A549 (cell line): ENCODE results near the gene BCL2L11. TPM values are rescaled to one million over a fixed set of nuclear protein-coding genes. Genes with fewer than 3 reads are reported as not detected.

Experiments
- ATAC-seq, 2 experiments: fragments of 200-7000 bp in 1 of 2; fragments of >200 bp in 1 of 2; cut with Nextera tagmentation in 1 of 2; cut with Tn5 transposase in 1 of 2; 3 replicates each; pipeline versions ENCODE4 v1.8.0 to v1.9.1; 2018 to 2020; ENCODE audit warnings: mild to moderate bottlenecking in 1 of 2, moderate library complexity in 1 of 2
- CTCF ChIA-PET: fragments of 300-600 bp; sonication (Branson Sonifier 250); formaldehyde crosslinking; extraction: SDS; loops from one replicate; lab custom pipeline; 2021; ENCODE audit warnings: antibody characterized with exemption, inconsistent platforms; lab: Yijun Ruan, JAX
- POLR2A ChIA-PET: fragments of 350-600 bp; formaldehyde crosslinking; extraction: SDS; loops from one replicate; lab custom pipeline; 2021; ENCODE audit warnings: antibody characterized with exemption, inconsistent platforms; lab: Yijun Ruan, JAX
- DNase-seq, 2 experiments: peaks; one replicate each; pipeline versions ENCODE4 v3.0.0 to v3.0.0-alpha.2; 2011 to 2016; ENCODE audit warnings: low read depth in 1 of 2, low spot score in 1 of 2
- FAIRE-seq: peaks from 2 replicates; lab custom pipeline; 2011; peaks lifted over from hg19 to GRCh38; lab: Jason Lieb, UNC
- H3K27ac ChIP-seq, 2 experiments: fragments of >200 bp; sonication (Bioruptor Twin); formaldehyde crosslinking; 3 replicates each; pipeline ENCODE4 v1.5.1; 2016 to 2017
- H3K4me1 ChIP-seq: fragments of >200 bp; sonication (Bioruptor Twin); formaldehyde crosslinking; 3 replicates; pipeline ENCODE4 v1.6.1; 2016
- H3K4me2 ChIP-seq: fragments of >200 bp; sonication (Bioruptor Twin); formaldehyde crosslinking; 3 replicates; pipeline ENCODE4 v1.6.1; 2016
- H3K4me3 ChIP-seq: fragments of >200 bp; sonication (Bioruptor Twin); formaldehyde crosslinking; 3 replicates; pipeline ENCODE4 v1.5.1; 2016
- H3K9me3 ChIP-seq: fragments of >200 bp; sonication (Bioruptor Twin); formaldehyde crosslinking; 3 replicates; pipeline ENCODE4 v1.6.1; 2016
- CBX2 ChIP-seq: fragments of 200-600 bp; sonication (generic); IDR thresholded peaks from 2 replicates; pipeline ENCODE4 v1.6.1; 2016; ENCODE audit warnings: low read depth, mild to moderate bottlenecking, borderline replicate concordance
- CBX8 ChIP-seq: fragments of 200-600 bp; sonication (generic); IDR thresholded peaks from 2 replicates; pipeline ENCODE4 v1.6.1; 2016
- CHD2 ChIP-seq: fragments of 150-350 bp; IDR thresholded peaks from 2 replicates; pipeline ENCODE4 v1.6.1; 2014; ENCODE audit warnings: low read length; ENCODE audit not compliant: partially characterized antibody
- EHMT2 ChIP-seq: fragments of 200-600 bp; sonication (generic); IDR thresholded peaks from 2 replicates; pipeline ENCODE4 v1.6.1; 2016; ENCODE audit warnings: antibody characterized with exemption, low read depth, mild to moderate bottlenecking, moderate library complexity
- EP300 ChIP-seq, 2 experiments: fragments of >200 bp; sonication (Bioruptor Twin); formaldehyde crosslinking; IDR thresholded peaks; 2 replicates in 1 of 2; 3 replicates in 1 of 2; pipeline ENCODE4 v1.6.1; 2016 to 2017
- ESRRA ChIP-seq: fragments of 150-350 bp; IDR thresholded peaks from 2 replicates; pipeline ENCODE4 v1.6.1; 2014; ENCODE audit warnings: mild to moderate bottlenecking, low read length, borderline replicate concordance
- FOSB ChIP-seq: fragments of 250-450 bp; sonication (Bioruptor Pico); IDR thresholded peaks from 2 replicates; pipeline ENCODE4 v1.5.0; 2020; ENCODE audit warnings: mild to moderate bottlenecking, moderate library complexity
- FOSL2 ChIP-seq, 2 experiments: fragments of 450-650 bp in 1 of 2; fragments of >200 bp in 1 of 2; sonication (Bioruptor Twin) in 1 of 2; formaldehyde crosslinking; IDR thresholded peaks; 2 replicates each; pipeline versions ENCODE4 v1.5.0 to v1.6.1; 2016 to 2020; ENCODE audit warnings: mild to moderate bottlenecking in 1 of 2, moderate library complexity in 1 of 2
- GATA3 ChIP-seq: IDR thresholded peaks from 2 replicates; pipeline ENCODE4 v1.6.1; 2012; ENCODE audit warnings: borderline replicate concordance
- JUN ChIP-seq, 2 experiments: fragments of >200 bp; sonication (Bioruptor Twin); formaldehyde crosslinking; IDR thresholded peaks; 2 replicates in 1 of 2; 3 replicates in 1 of 2; pipeline ENCODE4 v1.6.1; 2016 to 2017
- MAZ ChIP-seq: fragments of 150-350 bp; IDR thresholded peaks from 2 replicates; pipeline ENCODE4 v1.6.1; 2014; ENCODE audit warnings: antibody characterized with exemption, low read depth, low read length, borderline replicate concordance
- NPAS2 ChIP-seq: fragments of 250-450 bp; sonication (Bioruptor Pico); IDR thresholded peaks from 2 replicates; pipeline ENCODE4 v1.8.0; 2022; ENCODE audit warnings: mild to moderate bottlenecking, moderate library complexity, borderline replicate concordance
- NR3C1 ChIP-seq: fragments of >200 bp; sonication (Bioruptor Twin); formaldehyde crosslinking; IDR thresholded peaks from 3 replicates; pipeline ENCODE4 v1.6.1; 2017
- PHF8 ChIP-seq: fragments of 200-600 bp; sonication (generic); IDR thresholded peaks from 2 replicates; pipeline ENCODE4 v1.6.1; 2016; ENCODE audit warnings: low read depth, mild to moderate bottlenecking, antibody characterized with exemption, moderate library complexity, borderline replicate concordance
- POLR2AphosphoS2 ChIP-seq: conservative IDR thresholded peaks from 2 replicates; pipeline ENCODE4 v1.6.1; 2012; ENCODE audit warnings: low read length, improper control_type of control experiment, inconsistent platforms
- RARB ChIP-seq: fragments of 250-450 bp; sonication (Bioruptor Pico); IDR thresholded peaks from 2 replicates; pipeline ENCODE4 v1.8.0; 2021; ENCODE audit warnings: mild to moderate bottlenecking, moderate library complexity
- SMC3 ChIP-seq: fragments of >200 bp; sonication (Bioruptor Twin); formaldehyde crosslinking; IDR thresholded peaks from 3 replicates; pipeline ENCODE4 v1.6.1; 2018; ENCODE audit warnings: inconsistent platforms
- SREBF2 ChIP-seq: fragments of 450-650 bp; IDR thresholded peaks from 2 replicates; pipeline ENCODE4 v1.6.1; 2014; ENCODE audit warnings: mild to moderate bottlenecking, moderate library complexity
- TP53 ChIP-seq: fragments of 250-450 bp; sonication (Bioruptor Pico); IDR thresholded peaks from 2 replicates; pipeline ENCODE4 v1.5.0; 2021; ENCODE audit warnings: mild to moderate bottlenecking, moderate library complexity
- ZC3H11A ChIP-seq: fragments of 450-650 bp; IDR thresholded peaks from 2 replicates; pipeline ENCODE4 v1.6.1; 2014; ENCODE audit warnings: antibody characterized with exemption, mild to moderate bottlenecking
- ZFP36 ChIP-seq: fragments of 450-650 bp; IDR thresholded peaks from 2 replicates; pipeline ENCODE4 v1.6.1; 2014; ENCODE audit warnings: borderline replicate concordance; ENCODE audit not compliant: partially characterized antibody
- ZSCAN20 ChIP-seq: fragments of 250-450 bp; sonication (Bioruptor Pico); IDR thresholded peaks from 2 replicates; pipeline ENCODE4 v1.8.0; 2022; ENCODE audit warnings: mild to moderate bottlenecking, moderate library complexity
- WGBS: methylation state at CpG from one replicate; pipeline ENCODE4 v1.1.6; 2017; ENCODE audit errors: missing lambda C conversion rate; 5-methylcytosine and 5-hydroxymethylcytosine counted together
- polyA plus RNA-seq, 4 experiments: library from polyadenylated mRNA; depleted of rRNA in 3 of 4; stranded (reverse); fragments of >200 nt; fragmentation: RNase III in 1 of 4; extraction: RNeasy Plus Mini Kit Qiagen cat#74134 plus additional on column Dnase treatment in 1 of 4; gene quantifications; 2 replicates in 3 of 4; 3 replicates in 1 of 4; pipeline ENCODE4 v1.2.3, GENCODE V29; 2011 to 2017
- TF ChIP-seq, protein P1 (sequence below): fragments of >200 bp; sonication (Bioruptor Twin); formaldehyde crosslinking; IDR thresholded peaks from 3 replicates; pipeline ENCODE4 v1.6.1; 2016
- TF ChIP-seq, protein P2 (sequence below): IDR thresholded peaks from 2 replicates; pipeline ENCODE4 v1.6.1; 2012; ENCODE audit warnings: low read depth, borderline replicate concordance
- TF ChIP-seq, protein P3 (sequence below): fragments of >200 bp; sonication (Bioruptor Twin); formaldehyde crosslinking; IDR thresholded peaks from 2 replicates; pipeline ENCODE4 v1.6.1; 2016
- TF ChIP-seq, protein P4 (sequence below): fragments of 150-350 bp; IDR thresholded peaks from 2 replicates; pipeline ENCODE4 v1.6.1; 2014; ENCODE audit warnings: low read depth, mild to moderate bottlenecking, low read length
- TF ChIP-seq, protein P5 (sequence below): fragments of >200 bp; sonication (Bioruptor Twin); formaldehyde crosslinking; IDR thresholded peaks from 3 replicates; pipeline ENCODE4 v1.5.1; 2016
- TF ChIP-seq, protein P6 (sequence below): fragments of 250-450 bp; sonication (Bioruptor Pico); IDR thresholded peaks from 2 replicates; pipeline ENCODE4 v1.5.0; 2021; ENCODE audit warnings: mild to moderate bottlenecking, moderate library complexity, borderline replicate concordance

The BCL2L11 gene
- polyA plus RNA-seq, 2 of the 4 experiments (the other 2 are of a cell fraction) = 7.4 to 14.5 TPM

DNA sequence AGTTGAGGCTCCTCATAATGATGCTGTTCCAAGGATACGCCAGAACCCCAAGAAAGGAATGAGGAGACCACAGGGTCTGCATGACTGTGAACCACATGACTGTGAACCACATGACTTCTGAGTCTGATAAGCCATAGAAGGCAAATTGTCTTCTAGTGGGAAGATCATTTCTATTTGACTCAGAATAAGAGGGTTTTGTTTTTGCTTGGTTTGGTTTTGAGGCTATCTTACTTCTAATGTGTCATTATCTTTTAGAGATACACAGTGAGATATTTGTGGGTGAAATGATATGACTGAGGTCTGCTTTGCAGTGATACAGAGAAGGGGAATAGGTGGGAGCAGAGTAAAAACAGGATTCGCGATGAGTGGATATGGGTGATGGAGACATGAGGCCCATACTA, 28.9 kb upstream of the BCL2L11 start:
- Histone ChIP-seq H3K4me3 (no peak overlapping the region), H3K4me2 (no peak overlapping the region), H3K27ac (no peak overlapping the region), H3K9me3 (no peaks in the 10 kb centered on the region), H3K4me1 (no peaks in the 10 kb centered on the region)
- 85% methylated on average over 3 of the region's 3 CpGs for WGBS
- POLR2A ChIA-PET = no interaction called here
- no peak for FAIRE-seq
- DNase-seq = no peak
- CTCF ChIA-PET = interaction anchor here (0.6 kb wide), 1 partner anchor 280 kb away, joined by 3 read pairs; no protein-coding TSS in a partner anchor
- no peak for ATAC-seq
- TF ChIP-seq NPAS2 (no peak), POLR2AphosphoS2 (no peak), ZSCAN20 (CRISPR knock-in tag) (no peak), SREBF2 (no peak), MAZ (no peak), RARB (CRISPR knock-in tag) (no peak), EP300 (IDR thresholded peaks at IDR 0.05) (no peak), FOSL2 (IDR thresholded peaks at IDR 0.05) (no peak), FOSL2 (CRISPR knock-in tag; IDR thresholded peaks at IDR 0.05) (no peak), EHMT2 (no peak), FOSB (CRISPR knock-in tag) (no peak), CHD2 (no peak)
- TF ChIP-seq, protein P1, sequence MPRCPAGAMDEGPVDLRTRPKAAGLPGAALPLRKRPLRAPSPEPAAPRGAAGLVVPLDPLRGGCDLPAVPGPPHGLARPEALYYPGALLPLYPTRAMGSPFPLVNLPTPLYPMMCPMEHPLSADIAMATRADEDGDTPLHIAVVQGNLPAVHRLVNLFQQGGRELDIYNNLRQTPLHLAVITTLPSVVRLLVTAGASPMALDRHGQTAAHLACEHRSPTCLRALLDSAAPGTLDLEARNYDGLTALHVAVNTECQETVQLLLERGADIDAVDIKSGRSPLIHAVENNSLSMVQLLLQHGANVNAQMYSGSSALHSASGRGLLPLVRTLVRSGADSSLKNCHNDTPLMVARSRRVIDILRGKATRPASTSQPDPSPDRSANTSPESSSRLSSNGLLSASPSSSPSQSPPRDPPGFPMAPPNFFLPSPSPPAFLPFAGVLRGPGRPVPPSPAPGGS = no peak
- TF ChIP-seq, protein P2, sequence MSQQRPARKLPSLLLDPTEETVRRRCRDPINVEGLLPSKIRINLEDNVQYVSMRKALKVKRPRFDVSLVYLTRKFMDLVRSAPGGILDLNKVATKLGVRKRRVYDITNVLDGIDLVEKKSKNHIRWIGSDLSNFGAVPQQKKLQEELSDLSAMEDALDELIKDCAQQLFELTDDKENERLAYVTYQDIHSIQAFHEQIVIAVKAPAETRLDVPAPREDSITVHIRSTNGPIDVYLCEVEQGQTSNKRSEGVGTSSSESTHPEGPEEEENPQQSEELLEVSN = no peak
- TF ChIP-seq, protein P3, sequence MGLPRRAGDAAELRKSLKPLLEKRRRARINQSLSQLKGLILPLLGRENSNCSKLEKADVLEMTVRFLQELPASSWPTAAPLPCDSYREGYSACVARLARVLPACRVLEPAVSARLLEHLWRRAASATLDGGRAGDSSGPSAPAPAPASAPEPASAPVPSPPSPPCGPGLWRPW = no peak

DNA sequence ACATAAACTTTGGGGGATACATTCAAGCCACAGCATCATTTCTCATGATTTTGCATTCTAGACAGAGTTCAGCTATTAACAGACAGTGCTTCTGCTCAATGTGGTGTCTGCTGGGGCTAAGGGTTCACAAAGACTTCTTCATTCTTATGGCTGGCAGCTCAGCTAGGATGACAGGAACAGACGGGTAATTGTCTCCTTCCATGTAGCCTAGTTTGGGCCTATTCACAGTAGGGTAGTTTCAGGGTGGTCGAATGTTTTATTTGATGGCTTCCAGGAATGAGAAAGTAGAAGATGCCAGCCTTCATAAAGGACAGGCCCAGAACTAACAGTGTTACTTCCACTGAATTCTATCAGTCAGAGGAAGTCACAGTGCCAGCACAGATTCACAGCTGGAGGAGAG, 26.0 kb upstream of the BCL2L11 start:
- DNase-seq (no peak), ATAC-seq (no peak), FAIRE-seq (no peak)
- no peak for TF ChIP-seq ZFP36
- TF ChIP-seq FOSL2 (IDR thresholded peaks at IDR 0.05) = no peak
- TF ChIP-seq FOSL2 (CRISPR knock-in tag; IDR thresholded peaks at IDR 0.05) = no peak
- no peak for TF ChIP-seq PHF8
- no peak for TF ChIP-seq ZC3H11A
- no peak for TF ChIP-seq GATA3
- TF ChIP-seq TP53 (CRISPR knock-in tag) = no peak
- TF ChIP-seq SMC3 = no peak
- TF ChIP-seq, protein P4, sequence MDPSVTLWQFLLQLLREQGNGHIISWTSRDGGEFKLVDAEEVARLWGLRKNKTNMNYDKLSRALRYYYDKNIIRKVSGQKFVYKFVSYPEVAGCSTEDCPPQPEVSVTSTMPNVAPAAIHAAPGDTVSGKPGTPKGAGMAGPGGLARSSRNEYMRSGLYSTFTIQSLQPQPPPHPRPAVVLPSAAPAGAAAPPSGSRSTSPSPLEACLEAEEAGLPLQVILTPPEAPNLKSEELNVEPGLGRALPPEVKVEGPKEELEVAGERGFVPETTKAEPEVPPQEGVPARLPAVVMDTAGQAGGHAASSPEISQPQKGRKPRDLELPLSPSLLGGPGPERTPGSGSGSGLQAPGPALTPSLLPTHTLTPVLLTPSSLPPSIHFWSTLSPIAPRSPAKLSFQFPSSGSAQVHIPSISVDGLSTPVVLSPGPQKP = no peak
- TF ChIP-seq RARB (CRISPR knock-in tag) = no peak
- TF ChIP-seq CBX2 = no peak
- no peak for TF ChIP-seq SREBF2
- TF ChIP-seq NR3C1 = no peak
- no peak for TF ChIP-seq CBX8
- no peak for TF ChIP-seq JUN (IDR thresholded peaks at IDR 0.05)
- TF ChIP-seq EP300 (IDR thresholded peaks at IDR 0.05) = no peak
- TF ChIP-seq, protein P5, sequence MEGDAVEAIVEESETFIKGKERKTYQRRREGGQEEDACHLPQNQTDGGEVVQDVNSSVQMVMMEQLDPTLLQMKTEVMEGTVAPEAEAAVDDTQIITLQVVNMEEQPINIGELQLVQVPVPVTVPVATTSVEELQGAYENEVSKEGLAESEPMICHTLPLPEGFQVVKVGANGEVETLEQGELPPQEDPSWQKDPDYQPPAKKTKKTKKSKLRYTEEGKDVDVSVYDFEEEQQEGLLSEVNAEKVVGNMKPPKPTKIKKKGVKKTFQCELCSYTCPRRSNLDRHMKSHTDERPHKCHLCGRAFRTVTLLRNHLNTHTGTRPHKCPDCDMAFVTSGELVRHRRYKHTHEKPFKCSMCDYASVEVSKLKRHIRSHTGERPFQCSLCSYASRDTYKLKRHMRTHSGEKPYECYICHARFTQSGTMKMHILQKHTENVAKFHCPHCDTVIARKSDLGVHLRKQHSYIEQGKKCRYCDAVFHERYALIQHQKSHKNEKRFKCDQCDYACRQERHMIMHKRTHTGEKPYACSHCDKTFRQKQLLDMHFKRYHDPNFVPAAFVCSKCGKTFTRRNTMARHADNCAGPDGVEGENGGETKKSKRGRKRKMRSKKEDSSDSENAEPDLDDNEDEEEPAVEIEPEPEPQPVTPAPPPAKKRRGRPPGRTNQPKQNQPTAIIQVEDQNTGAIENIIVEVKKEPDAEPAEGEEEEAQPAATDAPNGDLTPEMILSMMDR = no peak
- no peak for TF ChIP-seq ESRRA
- TF ChIP-seq, protein P6, sequence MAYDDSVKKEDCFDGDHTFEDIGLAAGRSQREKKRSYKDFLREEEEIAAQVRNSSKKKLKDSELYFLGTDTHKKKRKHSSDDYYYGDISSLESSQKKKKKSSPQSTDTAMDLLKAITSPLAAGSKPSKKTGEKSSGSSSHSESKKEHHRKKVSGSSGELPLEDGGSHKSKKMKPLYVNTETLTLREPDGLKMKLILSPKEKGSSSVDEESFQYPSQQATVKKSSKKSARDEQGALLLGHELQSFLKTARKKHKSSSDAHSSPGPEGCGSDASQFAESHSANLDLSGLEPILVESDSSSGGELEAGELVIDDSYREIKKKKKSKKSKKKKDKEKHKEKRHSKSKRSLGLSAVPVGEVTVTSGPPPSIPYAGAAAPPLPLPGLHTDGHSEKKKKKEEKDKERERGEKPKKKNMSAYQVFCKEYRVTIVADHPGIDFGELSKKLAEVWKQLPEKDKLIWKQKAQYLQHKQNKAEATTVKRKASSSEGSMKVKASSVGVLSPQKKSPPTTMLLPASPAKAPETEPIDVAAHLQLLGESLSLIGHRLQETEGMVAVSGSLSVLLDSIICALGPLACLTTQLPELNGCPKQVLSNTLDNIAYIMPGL (CRISPR knock-in tag) = no peak
- H3K4me2 ChIP-seq = no peak overlapping the region
- no peak overlapping the region for H3K27ac ChIP-seq
- no peaks in the 10 kb centered on the region for H3K4me1 ChIP-seq
- ChIA-PET CTCF (interaction anchor here (0.5 kb wide), 1 partner anchor 757 kb away, joined by 3 read pairs; no protein-coding TSS in a partner anchor), POLR2A (no interaction called here)
- H3K4me3 ChIP-seq = no peak overlapping the region
- H3K9me3 ChIP-seq = no peaks in the 10 kb centered on the region
- WGBS = 58% methylated on average over 2 of the region's 2 CpGs
